Fibroblast of skin of abdomen (primary cell): Measurements from ENCODE around the gene ZNF358.

Source experiments
- DNase-seq: peaks from one replicate; pipeline ENCODE4 v3.0.0-alpha.2; 2013

Gene ZNF358

DNA sequence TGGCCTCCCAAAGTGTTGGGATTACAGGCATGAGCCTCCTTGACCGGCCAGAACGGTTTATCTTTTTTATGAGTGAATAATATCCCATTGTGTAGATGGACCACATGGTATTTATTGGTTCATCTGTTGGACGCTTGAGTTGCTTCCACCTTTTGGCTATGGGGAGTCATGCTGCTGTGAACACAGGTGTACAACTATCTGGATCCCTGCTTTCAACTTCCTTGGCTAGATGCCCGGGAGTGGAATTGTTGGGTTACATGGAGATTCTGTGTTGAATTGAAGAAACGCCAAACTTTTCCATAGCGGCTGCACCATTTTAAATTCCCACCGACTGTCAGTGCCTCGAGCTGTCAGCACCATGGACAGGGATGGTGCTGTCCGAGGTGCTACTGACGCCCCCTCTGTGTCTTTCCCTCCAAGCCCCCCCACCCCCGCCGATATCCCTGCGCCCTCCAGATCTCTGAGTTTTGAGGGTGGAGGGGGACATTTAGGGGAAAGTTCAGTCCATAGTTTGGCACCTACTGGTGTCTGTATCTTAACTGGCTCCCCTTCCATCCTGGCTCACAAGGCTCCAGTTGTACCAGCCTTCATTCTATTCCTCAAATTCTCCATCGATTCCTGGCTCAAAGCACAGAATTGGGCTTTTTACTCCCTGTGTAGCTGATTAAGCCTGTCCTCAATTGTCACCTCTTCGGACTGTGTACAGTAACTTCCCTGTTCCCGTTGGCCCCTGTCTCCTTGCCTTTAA lies 46.9 kb downstream of the ZNF358 start:
- DNase-seq = no peak

GRCh38 chr19:7564866-7565265 lies 49.0 kb downstream of the ZNF358 start:
- DNase-seq = no peak

GRCh38 chr19:7565332-7565731 lies 49.4 kb downstream of the ZNF358 start:
- DNase-seq = no peak
